Measurements from ENCODE around the gene PCDHB8. TPM values are rescaled to one million over a fixed set of nuclear protein-coding genes. Genes with fewer than 3 reads are reported as not detected.
"Not testable (repeated sequence)": the region's sequence is repeated elsewhere in the genome, so short reads cannot be mapped to it uniquely, and the experiment has no call there.

PCDHB8 gene
- 0.76 and 0.81 TPM in 2 replicates for polyA plus RNA-seq
- 6.9 and 8.8 TPM in 2 replicates for polyA minus RNA-seq

DNA sequence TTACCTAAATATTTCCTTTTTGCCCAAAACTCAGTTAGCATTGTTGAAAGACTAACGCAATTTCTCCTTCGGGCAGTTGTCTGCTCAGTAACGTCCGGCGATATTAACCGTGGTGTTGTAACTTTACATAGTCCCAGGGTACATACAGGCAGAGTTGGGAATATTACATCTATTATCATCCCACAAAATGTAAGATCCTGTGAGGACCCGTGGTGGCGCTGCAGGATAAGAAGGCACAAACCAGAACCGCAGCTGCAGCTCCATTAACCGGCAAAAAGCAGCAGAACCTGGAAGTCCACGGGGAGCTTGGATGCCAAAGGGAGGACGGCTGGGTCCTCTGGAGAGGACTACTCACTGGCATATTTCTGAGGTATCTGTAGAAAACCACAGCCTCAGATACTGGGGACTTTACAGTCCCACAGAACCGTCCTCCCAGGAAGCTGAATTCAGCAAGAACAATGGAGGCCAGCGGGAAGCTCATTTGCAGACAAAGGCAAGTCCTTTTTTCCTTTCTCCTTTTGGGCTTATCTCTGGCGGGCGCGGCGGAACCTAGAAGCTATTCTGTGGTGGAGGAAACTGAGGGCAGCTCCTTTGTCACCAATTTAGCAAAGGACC lies at the start of gene PCDHB8:
Gene PCDHB8 (plus strand): TSS at position 214 of the 615 bp plus-strand sequence. CDS start 245 bp downstream, at position 459.
- H3K27ac ChIP-seq (ENCODE audit: low read length); H2AFZ ChIP-seq (ENCODE audit: low read depth, low read length); H3K9me3 ChIP-seq (ENCODE audit: low read length); H3K27me3 ChIP-seq (ENCODE audit: insufficient read depth, low read depth, low read length); H3K4me3 ChIP-seq (ENCODE audit: low read length); H3K9me2 ChIP-seq (ENCODE audit: insufficient read depth, low read length); H3K36me3 ChIP-seq (ENCODE audit: insufficient read depth, low read length); H4K20me1 ChIP-seq (ENCODE audit: insufficient read depth); H3F3A ChIP-seq (ENCODE audit: insufficient read depth, low read length, poor library complexity, severe bottlenecking); H3K9ac ChIP-seq (ENCODE audit: low read length); H3K4me2 ChIP-seq (ENCODE audit: low read length); H3K79me2 ChIP-seq (replicated peaks; ENCODE audit: insufficient read depth, low read length): not testable (repeated sequence)

DNA sequence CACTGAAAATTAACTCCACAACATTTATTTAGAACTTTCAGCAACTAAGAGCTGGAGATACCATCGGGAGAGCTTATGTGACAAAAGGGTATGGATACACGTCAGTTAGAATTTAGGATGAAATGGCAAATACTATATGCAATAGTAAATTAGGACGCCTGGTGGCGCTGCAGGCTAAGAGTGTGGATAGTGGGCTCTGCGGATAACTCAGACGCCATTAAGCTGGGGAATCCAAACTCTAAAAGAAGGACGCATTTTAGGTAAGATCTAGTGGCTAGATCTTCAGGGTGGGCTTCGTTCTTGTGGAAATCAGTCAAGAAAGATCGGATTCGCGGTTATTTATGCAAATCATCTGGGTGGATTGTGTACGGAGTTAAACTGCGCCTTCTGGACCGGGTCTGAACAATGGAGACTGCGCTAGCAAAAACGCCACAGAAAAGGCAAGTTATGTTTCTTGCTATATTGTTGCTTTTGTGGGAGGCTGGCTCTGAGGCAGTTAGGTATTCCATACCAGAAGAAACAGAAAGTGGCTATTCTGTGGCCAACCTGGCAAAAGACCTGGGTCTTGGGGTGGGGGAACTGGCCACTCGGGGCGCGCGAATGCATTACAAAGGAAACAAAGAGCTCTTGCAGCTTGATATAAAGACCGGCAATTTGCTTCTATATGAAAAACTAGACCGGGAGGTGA lies 42.4 kb upstream of the PCDHB8 start, which contains the start of gene PCDHB5:
Gene PCDHB5 (plus strand): TSS at position 177 of the 688 bp plus-strand sequence. CDS start 229 bp downstream, at position 406.
- Histone ChIP-seq H3K4me3 (ENCODE audit: low read length) (peak within 1 kb of the TSS; percentile 6), H2AFZ (ENCODE audit: low read depth, low read length) (no peak within 1 kb of the TSS), H3K27me3 (ENCODE audit: insufficient read depth, low read depth, low read length) (no peaks in the 10 kb centered on the region), H3K9me2 (ENCODE audit: insufficient read depth, low read length) (no peaks in the 10 kb centered on the region), H3F3A (ENCODE audit: insufficient read depth, low read length, poor library complexity, severe bottlenecking) (no peaks in the 10 kb centered on the region), H4K20me1 (ENCODE audit: insufficient read depth) (no peaks in the 10 kb centered on the region), H3K36me3 (ENCODE audit: insufficient read depth, low read length) (peaks cover 13% of the 10 kb centered on the region), H3K9me3 (ENCODE audit: low read length) (peaks cover 42% of the 10 kb centered on the region), H3K27ac (ENCODE audit: low read length) (no peak within 1 kb of the TSS), H3K4me2 (ENCODE audit: low read length) (no peak within 1 kb of the TSS), H3K9ac (ENCODE audit: low read length) (no peak within 1 kb of the TSS), H3K79me2 (replicated peaks; ENCODE audit: insufficient read depth, low read length) (no peaks in the 10 kb centered on the region)
- TF ChIP-seq EZH2 (IDR thresholded peaks at IDR 0.05; ENCODE audit: borderline replicate concordance, insufficient read depth, low read length, poor library complexity, severe bottlenecking) (no peak), MXI1 (conservative IDR thresholded peaks at IDR 0.05; ENCODE audit: poor library complexity, severe bottlenecking) (no peak)
- TF ChIP-seq, protein P1, sequence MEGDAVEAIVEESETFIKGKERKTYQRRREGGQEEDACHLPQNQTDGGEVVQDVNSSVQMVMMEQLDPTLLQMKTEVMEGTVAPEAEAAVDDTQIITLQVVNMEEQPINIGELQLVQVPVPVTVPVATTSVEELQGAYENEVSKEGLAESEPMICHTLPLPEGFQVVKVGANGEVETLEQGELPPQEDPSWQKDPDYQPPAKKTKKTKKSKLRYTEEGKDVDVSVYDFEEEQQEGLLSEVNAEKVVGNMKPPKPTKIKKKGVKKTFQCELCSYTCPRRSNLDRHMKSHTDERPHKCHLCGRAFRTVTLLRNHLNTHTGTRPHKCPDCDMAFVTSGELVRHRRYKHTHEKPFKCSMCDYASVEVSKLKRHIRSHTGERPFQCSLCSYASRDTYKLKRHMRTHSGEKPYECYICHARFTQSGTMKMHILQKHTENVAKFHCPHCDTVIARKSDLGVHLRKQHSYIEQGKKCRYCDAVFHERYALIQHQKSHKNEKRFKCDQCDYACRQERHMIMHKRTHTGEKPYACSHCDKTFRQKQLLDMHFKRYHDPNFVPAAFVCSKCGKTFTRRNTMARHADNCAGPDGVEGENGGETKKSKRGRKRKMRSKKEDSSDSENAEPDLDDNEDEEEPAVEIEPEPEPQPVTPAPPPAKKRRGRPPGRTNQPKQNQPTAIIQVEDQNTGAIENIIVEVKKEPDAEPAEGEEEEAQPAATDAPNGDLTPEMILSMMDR (IDR thresholded peaks at IDR 0.05; ENCODE audit: poor library complexity, severe bottlenecking) = peak; percentile 21

DNA sequence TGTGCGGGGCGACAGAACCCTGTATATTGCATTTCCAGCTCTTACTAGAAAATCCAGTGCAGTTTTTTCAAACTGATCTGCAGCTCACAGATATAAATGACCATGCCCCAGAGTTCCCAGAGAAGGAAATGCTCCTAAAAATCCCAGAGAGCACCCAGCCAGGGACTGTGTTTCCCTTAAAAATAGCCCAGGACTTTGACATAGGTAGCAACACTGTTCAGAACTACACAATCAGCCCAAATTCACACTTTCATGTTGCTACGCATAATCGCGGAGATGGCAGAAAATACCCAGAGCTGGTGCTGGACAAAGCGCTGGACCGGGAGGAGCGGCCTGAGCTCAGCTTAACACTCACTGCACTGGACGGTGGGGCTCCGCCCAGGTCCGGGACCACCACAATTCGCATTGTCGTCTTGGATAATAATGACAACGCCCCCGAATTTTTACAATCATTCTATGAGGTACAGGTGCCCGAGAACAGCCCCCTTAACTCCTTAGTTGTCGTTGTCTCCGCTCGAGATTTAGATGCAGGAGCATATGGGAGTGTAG lies 41.8 kb upstream of the PCDHB8 start:
- Histone ChIP-seq H3K27ac (ENCODE audit: low read length) (no peak overlapping the region), H3K9me3 (ENCODE audit: low read length) (peaks cover 42% of the 10 kb centered on the region), H3K27me3 (ENCODE audit: insufficient read depth, low read depth, low read length) (no peaks in the 10 kb centered on the region), H3K9me2 (ENCODE audit: insufficient read depth, low read length) (no peaks in the 10 kb centered on the region), H3K4me2 (ENCODE audit: low read length) (no peak overlapping the region), H4K20me1 (ENCODE audit: insufficient read depth) (no peaks in the 10 kb centered on the region), H3K4me3 (ENCODE audit: low read length) (peak overlapping the region; percentile 6), H2AFZ (ENCODE audit: low read depth, low read length) (no peak overlapping the region), H3K36me3 (ENCODE audit: insufficient read depth, low read length) (peaks cover 13% of the 10 kb centered on the region), H3K9ac (ENCODE audit: low read length) (no peak overlapping the region), H3F3A (ENCODE audit: insufficient read depth, low read length, poor library complexity, severe bottlenecking) (no peaks in the 10 kb centered on the region), H3K79me2 (replicated peaks; ENCODE audit: insufficient read depth, low read length) (no peaks in the 10 kb centered on the region)
- no peak for TF ChIP-seq MXI1 (conservative IDR thresholded peaks at IDR 0.05; ENCODE audit: poor library complexity, severe bottlenecking)

DNA sequence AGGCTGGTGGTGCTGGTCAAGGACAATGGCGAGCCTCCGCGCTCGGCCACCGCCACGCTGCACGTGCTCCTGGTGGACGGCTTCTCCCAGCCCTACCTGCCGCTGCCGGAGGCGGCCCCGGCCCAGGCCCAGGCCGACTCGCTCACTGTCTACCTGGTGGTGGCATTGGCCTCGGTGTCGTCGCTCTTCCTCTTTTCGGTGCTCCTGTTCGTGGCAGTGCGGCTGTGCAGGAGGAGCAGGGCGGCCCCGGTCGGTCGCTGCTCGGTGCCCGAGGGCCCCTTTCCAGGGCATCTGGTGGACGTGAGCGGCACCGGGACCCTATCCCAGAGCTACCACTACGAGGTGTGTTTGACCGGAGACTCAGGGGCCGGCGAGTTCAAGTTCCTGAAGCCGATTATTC lies 40.2 kb upstream of the PCDHB8 start:
- H3K9me2 ChIP-seq (ENCODE audit: insufficient read depth, low read length); H3K4me2 ChIP-seq (ENCODE audit: low read length); H3K79me2 ChIP-seq (replicated peaks; ENCODE audit: insufficient read depth, low read length); H2AFZ ChIP-seq (ENCODE audit: low read depth, low read length); H3K27ac ChIP-seq (ENCODE audit: low read length); H3F3A ChIP-seq (ENCODE audit: insufficient read depth, low read length, poor library complexity, severe bottlenecking); H3K27me3 ChIP-seq (ENCODE audit: insufficient read depth, low read depth, low read length); H3K9ac ChIP-seq (ENCODE audit: low read length); H4K20me1 ChIP-seq (ENCODE audit: insufficient read depth); H3K4me3 ChIP-seq (ENCODE audit: low read length): not testable (repeated sequence)
- peaks cover 39% of the 10 kb centered on the region for H3K9me3 ChIP-seq (ENCODE audit: low read length)
- H3K36me3 ChIP-seq (ENCODE audit: insufficient read depth, low read length) = peaks cover 11% of the 10 kb centered on the region
